ENCODE data around the gene TEX50. TPM values are rescaled to one million over a fixed set of nuclear protein-coding genes. Genes with fewer than 3 reads are reported as not detected.
"Not testable (repeated sequence)": the region's sequence is repeated elsewhere in the genome, so short reads cannot be mapped to it uniquely, and the experiment has no call there.

The TEX50 gene, protein sequence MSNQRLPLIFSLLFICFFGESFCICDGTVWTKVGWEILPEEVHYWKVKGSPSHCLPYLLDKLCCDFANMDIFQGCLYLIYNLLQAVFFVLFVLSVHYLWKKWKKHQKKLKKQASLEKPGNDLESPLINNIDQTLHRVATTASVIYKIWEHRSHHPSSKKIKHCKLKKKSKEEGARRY
- total RNA-seq = not detected in 2 replicates

DNA sequence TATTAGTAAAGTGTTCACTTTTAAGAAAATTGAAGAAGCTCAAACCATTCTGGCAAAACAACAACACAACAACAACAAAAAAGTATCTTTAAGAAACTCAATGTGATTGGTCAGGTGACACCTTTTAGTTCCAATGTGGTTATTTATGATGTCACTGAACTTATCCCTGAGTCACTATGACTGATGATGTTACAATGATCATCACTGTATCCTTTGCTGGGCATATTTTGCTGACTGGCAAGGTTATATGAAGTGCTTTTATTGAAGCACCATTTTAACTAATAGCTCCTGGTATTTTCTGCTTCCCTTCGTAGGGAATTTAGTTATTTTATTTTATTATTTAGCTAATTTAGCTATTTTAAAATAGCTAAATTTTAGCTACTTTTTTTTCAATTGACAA is at the start of gene TEX50:
TSS of gene TEX50 (plus strand) at position 223 of the 400 bp plus-strand sequence. CDS start 184 bp downstream, outside the sequence.
- TF ChIP-seq, protein P1, sequence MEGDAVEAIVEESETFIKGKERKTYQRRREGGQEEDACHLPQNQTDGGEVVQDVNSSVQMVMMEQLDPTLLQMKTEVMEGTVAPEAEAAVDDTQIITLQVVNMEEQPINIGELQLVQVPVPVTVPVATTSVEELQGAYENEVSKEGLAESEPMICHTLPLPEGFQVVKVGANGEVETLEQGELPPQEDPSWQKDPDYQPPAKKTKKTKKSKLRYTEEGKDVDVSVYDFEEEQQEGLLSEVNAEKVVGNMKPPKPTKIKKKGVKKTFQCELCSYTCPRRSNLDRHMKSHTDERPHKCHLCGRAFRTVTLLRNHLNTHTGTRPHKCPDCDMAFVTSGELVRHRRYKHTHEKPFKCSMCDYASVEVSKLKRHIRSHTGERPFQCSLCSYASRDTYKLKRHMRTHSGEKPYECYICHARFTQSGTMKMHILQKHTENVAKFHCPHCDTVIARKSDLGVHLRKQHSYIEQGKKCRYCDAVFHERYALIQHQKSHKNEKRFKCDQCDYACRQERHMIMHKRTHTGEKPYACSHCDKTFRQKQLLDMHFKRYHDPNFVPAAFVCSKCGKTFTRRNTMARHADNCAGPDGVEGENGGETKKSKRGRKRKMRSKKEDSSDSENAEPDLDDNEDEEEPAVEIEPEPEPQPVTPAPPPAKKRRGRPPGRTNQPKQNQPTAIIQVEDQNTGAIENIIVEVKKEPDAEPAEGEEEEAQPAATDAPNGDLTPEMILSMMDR (IDR thresholded peaks at IDR 0.05; ENCODE audit: insufficient read depth, low read depth, low read length) = no peak
- no peak within 1 kb of the TSS for H3K4me3 ChIP-seq (ENCODE audit: low read depth, low read length)
- DNase-seq (ENCODE audit: low read depth) = no peak

DNA sequence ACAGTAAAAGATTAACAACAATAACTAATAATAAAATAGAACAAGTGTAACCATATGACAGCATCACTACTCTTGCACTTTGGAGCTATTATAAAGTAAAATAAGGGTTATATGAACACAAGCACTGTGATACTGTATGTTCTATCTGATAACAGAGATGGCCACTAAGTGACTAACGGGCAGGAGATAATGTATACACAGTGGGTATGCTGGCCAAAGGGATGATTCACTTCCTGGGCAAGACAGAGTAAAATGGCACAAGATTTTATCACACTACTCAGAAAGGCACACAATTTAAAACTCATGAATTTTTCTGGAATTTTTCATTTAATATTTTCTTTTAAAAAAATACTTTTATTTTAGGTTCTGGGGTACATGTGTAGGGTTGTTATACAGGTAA is 44.6 kb upstream of the TEX50 start:
- TF ChIP-seq, protein P1 (IDR thresholded peaks at IDR 0.05; ENCODE audit: insufficient read depth, low read depth, low read length) = no peak
- no peak for DNase-seq (ENCODE audit: low read depth)
- H3K4me3 ChIP-seq (ENCODE audit: low read depth, low read length) = no peak overlapping the region

DNA sequence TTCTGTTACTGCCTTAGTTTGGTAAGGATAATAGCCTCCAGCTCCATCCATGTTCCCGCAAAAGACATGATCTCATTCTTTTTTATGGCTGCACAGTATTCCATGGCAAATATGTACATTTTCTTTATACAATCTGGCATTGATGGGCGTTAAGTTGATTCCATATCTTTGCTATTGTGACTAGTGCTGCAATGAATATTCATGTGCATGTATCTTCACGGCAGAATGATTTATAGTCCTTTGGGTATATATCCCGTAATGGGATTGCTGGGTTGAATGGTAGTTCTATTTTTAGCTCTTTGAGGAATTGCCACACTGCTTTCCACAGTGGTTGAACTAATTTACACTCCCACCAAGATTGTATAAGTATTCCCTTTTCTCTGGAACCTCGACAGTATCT is 44.0 kb upstream of the TEX50 start:
- not testable (repeated sequence) for H3K4me3 ChIP-seq (ENCODE audit: low read depth, low read length); DNase-seq (ENCODE audit: low read depth)

DNA sequence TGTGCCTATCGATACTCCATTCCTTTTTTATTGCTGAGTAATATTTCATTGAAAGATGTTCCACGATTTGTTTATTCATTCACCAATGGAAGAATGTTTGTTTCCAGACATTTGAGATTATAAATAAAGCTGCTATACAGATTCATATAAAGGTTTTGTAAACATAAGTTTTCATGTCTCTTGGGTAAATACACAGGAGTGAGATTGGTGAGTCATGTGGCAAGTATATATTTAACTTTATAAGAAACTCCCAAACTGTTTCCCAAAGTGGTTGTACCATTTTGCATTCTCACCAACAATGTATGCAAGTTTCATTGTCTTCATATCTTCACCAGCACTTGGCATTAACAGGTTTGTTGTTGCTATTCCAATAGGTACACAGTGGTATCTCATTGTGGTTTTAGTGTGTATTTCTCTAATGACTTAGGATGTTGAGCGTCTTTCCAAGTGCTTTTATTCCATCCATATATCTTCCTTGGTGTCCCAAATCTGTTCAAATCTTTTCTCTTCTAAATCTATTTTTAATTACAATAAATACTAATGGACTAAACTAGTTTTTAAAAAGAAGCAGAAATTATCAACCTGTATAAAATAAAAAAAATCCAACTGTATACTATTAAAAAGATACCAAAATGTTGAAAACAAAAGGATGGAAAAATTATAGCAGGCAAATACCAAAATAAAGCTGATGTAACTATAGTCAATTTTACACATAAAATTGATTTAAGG is 38.9 kb upstream of the TEX50 start:
- TF ChIP-seq, protein P1 (IDR thresholded peaks at IDR 0.05; ENCODE audit: insufficient read depth, low read depth, low read length) = no peak
- H3K4me3 ChIP-seq (ENCODE audit: low read depth, low read length) = no peak overlapping the region
- DNase-seq (ENCODE audit: low read depth) = no peak

DNA sequence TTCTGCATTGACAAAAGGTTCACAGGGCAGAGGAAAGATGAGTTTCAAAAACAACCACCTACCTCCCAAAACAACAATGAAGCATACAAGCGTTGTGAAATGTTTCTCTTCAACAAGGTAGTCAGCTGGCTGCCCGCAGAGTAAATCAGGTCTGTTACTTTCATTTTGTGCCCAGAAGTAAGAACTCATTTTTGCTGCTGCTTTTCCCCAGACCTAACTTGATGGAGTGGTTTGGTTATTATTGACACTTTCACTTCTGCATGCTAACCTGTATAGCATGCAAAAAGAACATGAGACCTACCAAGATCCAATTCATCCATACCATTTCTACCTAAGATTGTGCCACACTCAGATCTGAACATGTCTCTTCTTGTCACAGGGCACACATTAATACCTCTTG is 33.5 kb upstream of the TEX50 start:
- no peak overlapping the region for H3K4me3 ChIP-seq (ENCODE audit: low read depth, low read length)
- DNase-seq (ENCODE audit: low read depth) = no peak
- TF ChIP-seq, protein P1 (IDR thresholded peaks at IDR 0.05; ENCODE audit: insufficient read depth, low read depth, low read length) = no peak

DNA sequence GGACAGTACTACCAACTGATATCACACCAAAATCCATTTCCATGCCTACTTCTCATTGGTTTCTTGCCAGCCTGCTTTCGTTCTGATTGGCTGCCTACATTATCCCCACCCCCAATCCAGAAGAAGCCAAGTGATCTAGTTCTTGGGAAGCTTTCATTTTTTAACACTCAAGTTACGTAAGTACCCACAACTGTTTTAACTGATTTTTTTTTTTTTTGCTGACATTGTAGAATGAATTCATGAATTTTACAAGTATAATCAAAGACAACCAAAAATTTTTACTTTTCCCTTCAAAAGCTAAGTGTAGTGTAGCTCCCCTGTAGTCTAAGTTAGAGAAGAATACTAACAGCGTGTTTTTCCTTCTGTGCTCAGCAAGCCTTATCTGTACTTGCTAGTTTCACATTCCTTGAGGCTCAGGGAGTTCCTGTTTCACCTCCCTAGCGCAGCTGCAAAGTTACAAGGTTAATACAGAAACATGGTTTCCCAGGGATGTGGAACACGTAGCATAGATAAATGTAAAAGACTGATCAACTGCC is 32.0 kb upstream of the TEX50 start, which contains the start of gene SLC9C2:
TSS of gene SLC9C2 (minus strand) at position 17 of the 536 bp plus-strand sequence. CDS start 1,296 bp downstream, outside the sequence.
- peak within 1 kb of the TSS; percentile 46 for H3K4me3 ChIP-seq (ENCODE audit: low read depth, low read length)
- TF ChIP-seq, protein P1 (IDR thresholded peaks at IDR 0.05; ENCODE audit: insufficient read depth, low read depth, low read length) = no peak
- peak; percentile 75 for DNase-seq (ENCODE audit: low read depth)

DNA sequence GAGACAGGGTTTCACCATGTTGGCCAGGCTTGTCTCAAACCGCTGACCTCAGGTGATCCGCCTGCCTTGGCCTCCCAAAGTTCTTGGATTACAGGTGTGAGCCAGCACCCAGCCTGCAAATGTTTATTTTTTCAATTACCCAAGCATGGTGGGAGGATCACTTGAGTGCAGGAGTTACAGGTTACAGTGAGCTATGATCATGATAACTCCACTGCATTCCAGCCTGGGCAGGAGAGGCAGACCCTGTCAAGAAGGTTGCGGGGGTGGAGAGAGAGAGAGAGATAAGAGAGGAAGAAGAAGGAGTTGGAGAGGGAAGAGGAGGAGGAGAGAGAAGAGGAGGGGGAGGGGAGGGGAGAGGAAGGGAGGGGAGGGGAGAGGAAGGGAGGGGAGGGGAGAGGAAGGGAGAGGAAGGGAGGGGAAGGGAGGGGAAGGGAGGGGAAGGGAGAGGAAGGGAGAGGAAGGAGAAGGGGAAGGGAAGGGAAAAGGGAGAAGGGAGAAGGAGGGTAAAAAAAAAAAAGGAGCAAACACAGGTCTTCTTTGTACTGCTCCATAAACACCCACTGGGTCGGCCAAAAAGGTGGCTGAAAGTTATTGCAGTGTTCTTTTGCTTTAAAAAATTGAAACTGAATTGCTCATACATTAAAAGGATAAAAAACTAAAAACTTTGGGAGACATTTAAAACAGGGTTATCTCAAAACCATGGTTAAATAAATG is 26.5 kb upstream of the TEX50 start:
- no peak overlapping the region for H3K4me3 ChIP-seq (ENCODE audit: low read depth, low read length)
- DNase-seq (ENCODE audit: low read depth) = no peak
- TF ChIP-seq, protein P1 (IDR thresholded peaks at IDR 0.05; ENCODE audit: insufficient read depth, low read depth, low read length) = no peak

DNA sequence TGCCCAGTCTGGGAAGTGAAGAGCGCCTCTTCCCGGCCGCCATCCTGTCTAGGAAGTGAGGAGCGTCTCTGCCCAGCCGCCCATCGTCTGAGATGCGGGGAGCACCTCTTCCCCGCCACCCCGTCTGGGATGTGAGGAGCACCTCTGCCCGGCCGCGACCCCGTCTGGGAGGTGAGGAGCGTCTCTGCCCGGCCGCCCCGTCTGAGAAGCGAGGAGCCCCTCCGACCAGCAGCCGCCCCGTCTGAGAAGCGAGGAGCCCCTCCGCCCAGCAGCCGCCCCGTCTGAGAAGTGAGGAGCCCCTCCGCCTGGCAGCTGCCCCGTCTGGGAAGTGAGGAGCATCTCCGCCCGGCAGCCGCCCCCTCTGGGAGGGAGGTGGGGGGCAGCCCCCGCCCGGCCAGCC is 22.1 kb upstream of the TEX50 start:
- not testable (repeated sequence) for H3K4me3 ChIP-seq (ENCODE audit: low read depth, low read length); DNase-seq (ENCODE audit: low read depth)

Measured in fibroblast of villous mesenchyme (primary cell).